A673 (cell line): ENCODE data around the gene SNX24.

ENCODE experiments used
- CTCF ChIP-seq: fragments of 300-800, 200-600 bp; sonication (generic); conservative IDR thresholded peaks from 2 replicates; pipeline ENCODE4 v1.5.1; 2017; ENCODE audit warnings: low read depth, mild to moderate bottlenecking, antibody characterized with exemption, low read length, moderate library complexity, mixed read lengths
- EZH2 ChIP-seq: fragments of 200-600 bp; sonication (generic); IDR thresholded peaks from 2 replicates; pipeline ENCODE4 v1.6.1; 2017; ENCODE audit warnings: borderline replicate concordance, low read depth, mild to moderate bottlenecking, mixed read lengths, antibody characterized with exemption, low read length; ENCODE audit not compliant: poor library complexity, severe bottlenecking

GRCh38 chr5:122959740-122960445 lies 114.5 kb downstream of the SNX24 start:
- TF ChIP-seq CTCF (no peak), EZH2 (no peak)
